SK-N-DZ (cell line): ENCODE results near the gene SMIM43.
A peak's percentile ranks its signal among the peaks of the same experiment; 100 is the strongest.
"Not testable (repeated sequence)": the region's sequence is repeated elsewhere in the genome, so short reads cannot be mapped to it uniquely, and the experiment has no call there.

ENCODE experiments used
- DNase-seq: peaks from one replicate; pipeline ENCODE4 v3.0.0-alpha.2; 2015; ENCODE audit warnings: low spot score

Gene SMIM43

DNA sequence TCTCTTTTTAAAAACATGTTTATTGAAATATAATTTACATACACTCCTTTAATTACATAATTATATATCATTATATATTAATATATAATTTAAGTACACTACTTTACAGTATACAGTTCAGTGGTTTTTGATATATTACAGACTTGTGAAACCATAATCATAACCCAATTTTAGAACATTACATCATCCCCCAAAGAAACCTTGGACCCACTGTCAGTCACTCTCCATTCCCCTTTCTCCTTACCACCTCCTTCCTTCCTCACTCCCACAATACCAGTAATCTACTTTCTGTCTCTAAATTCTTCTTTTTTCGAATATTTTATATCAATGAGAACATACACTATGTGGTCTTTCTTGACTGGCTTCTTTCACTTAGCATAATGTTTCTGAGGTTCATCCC, 18.2 kb upstream of the SMIM43 start:
- DNase-seq, result no peak

DNA sequence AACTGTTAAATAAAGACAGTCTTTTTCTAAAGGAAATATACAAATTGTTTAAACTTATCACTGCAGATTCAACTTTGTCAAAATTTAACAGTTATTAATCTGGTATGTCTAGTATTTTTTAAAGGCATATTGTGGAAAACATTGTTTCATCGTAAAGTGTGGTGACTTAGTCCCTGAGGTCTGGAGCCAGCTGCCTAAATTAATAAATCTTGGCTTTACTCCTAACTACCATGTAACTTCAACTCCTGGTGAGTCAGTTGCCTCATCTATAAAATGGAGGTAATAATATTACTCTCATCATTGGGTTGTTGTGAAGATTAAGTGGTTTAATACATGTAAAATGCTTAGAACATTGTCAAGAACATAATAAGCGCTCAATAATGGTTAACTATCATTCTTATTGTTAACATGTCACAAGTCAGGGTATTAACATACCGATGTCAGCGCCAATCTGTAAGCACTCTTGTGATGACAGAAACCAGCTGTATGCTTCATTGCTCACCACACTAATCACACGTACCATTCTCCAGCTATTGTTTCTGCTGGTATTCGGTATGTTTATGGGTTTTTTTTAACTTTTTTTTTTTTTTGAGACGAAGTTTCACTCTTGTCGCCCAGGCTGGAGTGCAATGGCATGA, 14.1 kb upstream of the SMIM43 start:
- DNase-seq, result peak; percentile 13

DNA sequence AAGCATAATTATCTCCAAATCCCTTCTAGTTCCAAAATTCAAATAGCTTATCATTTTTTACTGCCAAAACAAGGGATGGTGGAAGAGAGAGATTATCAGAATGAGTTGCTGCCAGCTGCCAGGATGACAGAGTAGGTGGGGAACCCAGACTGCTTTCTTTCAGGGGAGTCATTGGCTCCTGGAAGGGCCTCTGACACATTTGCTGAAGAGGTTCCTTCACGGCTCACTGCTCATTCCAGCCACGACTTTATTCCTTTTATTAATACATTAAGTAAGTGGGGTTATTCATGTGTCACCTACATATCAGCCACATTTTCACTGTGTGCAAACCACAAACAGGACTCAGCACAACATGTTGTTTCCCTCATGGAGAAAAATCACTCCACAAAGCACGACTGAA, 12.7 kb upstream of the SMIM43 start:
- DNase-seq, result no peak

DNA sequence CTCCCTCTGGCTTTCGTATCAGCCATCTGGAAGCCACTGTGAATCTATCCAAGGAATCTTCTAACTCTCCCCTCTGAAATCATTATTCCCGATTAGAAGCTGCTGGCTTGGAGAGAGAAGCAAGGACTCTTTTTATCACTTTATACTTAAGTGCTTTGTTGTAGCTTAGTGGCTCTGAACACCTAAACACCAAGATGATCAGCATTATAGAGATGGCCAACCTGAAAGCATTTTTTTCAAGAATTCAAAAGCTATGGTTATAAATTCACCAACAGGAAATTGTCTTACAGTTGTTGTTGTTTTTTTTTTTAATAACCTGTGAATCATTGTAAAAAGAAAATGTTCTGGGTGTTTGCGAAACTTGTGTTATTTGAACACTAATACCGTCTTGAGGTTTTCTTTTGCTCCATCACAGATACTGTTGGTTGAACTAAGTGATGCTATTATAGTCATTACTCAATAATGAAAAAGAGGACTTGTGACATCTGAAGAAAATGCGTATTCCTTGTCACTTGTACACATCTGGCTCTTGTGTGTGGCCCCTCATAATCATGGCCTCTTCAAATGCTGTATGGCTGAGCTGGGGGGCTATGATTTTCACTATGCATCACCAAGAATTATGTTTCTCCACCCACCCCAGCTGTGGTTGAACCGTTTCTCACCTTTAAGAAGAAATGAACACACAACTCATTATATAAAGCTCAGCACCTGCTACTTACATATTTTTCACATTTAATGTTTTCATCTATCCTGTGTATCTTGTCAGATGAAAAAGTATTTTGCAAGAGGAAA, 11.8 kb upstream of the SMIM43 start:
- no peak for DNase-seq

DNA sequence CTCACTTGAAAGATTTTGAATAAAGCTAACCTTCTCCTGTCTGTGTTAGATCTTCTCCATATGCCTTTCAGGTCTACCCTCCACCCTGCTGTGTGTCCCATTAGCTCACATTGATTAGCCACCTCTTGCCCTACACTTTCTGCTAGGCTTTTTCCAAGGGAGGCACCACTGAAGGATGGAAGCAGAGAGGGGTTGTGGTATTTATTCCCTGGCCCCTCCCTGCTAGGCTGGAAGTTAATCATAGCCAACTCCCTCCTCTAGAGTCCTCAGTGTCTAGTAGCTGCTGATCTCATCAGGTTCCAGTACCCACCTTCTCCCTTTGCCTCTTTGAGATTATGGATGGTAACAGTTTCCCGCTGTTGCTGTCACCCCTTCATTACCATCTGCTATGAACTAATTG, 8.9 kb upstream of the SMIM43 start:
- no peak for DNase-seq

DNA sequence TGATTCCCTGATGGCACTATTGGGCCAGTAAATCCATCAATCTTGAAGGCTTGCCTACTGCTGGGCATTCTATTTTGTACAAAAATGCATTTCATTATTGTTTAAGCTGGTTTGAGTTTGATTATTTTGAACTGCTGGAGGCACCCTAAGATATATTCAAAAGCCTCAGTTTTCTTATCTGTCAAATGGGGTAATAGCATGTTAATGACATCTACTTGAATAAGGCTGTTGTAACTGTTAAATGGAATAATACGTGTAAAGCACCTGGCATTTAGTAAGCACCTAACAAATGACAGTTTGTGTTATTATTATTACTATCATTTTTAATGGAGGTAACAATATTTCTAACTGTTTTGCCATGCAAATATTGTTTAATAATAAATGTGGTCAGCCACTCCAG, 6.9 kb upstream of the SMIM43 start:
- DNase-seq, result no peak

DNA sequence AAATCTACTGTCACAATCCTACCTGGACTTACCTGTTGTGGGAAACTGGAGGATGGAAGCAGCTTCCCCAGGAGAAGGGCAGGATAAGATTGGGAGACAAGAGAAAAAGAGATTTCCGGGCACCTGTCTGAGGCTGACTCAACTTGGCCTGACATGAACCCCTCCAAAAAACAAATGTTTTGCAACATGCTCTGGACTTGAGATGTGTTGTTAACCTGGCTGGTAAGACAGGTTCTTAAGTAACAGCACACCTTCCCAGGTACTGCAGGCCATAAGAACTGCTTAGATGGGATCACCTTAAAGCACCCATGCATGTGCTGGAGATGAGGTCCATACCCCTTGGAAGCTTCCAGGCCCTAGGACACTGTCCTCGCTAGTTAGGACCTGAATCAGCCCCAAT, 4.4 kb upstream of the SMIM43 start:
- DNase-seq, result no peak

DNA sequence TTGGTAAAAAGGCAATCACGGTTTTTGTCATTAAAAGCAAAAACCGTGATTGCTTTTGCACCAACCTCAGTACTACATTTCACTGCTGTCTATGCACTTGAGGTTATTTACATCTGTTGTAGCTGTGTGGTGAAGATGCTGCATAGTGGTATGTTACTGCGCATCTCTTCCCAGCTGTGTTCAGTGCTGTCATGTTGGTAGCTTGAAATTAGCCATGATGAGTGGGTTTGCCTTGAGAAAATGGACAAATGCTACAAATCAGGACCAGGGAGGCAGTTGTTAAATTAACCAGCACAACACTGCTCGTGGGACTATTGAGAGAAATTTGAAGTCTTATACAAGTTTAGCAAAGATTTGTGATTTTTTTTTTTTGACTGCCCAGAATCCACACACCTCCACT, 2.2 kb upstream of the SMIM43 start:
- DNase-seq, result no peak

DNA sequence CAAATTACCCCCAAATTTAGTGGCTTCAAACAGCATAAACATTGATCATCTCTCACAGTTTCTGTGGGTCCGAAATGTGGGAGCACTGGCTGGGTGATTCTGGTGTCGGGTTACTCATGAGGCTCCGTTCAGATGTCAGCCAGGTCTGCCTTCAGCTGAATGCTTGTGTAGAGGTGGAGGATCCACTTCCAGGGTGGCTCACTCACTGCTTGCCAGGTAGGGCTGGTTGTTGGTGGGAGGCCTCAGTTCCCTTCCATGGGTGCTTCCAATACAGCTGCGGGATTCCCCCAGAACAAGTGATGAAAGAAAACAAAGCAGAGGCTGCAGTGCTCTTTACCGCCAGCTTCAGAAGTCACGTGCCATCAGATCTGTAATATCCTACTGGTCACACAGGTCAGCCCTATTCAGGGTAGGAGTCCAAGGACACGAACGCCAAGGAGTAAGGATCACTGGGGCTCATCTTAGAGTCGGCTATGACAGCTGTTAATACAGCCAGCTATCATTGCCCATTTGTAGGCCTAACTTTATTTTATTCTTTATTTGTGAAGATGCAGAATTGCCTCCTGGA, 1.1 kb upstream of the SMIM43 start:
- peak; percentile 11 for DNase-seq

DNA sequence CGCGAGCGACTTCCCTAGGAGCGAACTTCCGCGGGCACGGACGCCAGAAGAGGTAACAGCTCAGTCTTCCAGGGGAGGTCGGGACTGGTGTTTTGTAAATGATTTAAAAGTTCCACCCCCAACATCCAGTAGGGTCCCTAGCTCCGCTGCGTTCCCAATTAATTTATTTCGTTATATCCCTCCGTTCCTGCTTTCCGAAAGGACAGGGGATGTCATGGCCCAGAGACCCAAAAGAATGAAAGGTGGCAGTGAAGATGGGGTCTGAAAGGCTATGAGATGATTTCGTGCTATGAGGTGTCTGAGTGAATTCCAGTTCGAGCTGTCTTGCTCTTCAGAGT, 373 bp upstream of the SMIM43 start:
- DNase-seq, result no peak

DNA sequence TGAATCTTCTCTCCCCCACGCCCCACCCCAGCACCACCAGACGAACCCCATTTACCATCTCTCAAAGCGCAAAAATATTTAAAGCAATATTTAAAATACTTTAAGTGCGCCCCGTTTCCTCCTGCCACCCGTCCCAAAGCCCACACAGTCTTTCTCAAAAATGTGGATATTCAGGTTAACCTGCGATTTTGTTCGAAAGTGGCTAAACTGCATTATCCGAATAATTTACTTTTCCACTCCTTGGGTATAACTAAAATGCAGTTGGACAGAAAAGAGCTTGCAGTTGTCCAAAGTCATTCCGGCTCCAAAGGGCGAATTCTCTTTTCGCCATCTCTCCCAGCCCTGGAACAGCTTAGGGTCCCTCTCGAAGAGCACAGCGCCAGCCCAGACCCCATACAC, 662 bp downstream of the SMIM43 start:
- no peak for DNase-seq

DNA sequence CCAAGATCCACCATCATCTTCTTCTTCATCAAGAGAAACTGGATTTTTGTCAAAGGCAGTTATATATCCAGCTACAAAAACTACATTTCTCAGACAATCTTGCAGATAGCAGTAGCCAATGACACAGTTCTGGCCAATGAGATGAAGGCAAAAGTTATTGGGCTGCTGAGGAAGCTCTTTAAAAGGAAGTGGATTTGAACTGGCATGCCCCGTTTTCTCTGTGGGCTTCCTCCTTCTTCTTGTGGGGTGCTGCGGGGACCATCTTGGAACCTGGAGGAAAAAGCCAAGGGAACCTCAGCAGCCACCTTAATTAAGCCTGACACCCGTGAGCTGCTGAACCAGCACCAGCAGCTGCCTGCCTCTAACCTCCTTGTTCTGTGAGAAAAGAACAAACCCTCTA, 4.8 kb downstream of the SMIM43 start:
- no peak for DNase-seq

DNA sequence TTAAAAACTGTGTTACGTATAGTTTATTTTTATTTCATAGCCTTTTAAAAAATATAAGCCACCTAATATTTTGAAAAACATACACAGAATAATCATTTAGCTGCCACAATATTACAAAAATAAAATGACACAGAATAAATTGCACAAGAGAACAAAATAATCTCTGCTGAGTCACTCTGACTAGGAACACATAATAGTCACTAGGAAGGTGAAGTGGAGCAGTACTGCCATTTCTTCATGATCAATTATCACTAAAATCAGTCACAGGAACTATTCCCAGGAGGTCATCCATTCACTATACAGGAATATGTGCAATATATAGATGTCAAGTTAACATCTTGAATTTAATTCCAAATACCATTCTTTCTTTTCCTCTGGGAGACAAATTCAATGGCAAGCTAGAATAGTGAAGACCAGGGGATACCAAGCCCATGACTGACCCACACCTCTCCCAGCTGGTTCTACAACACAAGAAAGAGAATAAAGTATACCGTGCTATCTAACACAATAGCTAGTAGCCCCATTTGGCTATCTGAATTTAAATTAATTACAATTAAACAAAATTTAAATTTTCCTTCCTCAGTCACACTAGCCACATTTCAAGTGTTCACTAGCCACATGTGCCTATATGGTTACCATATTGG, 5.9 kb downstream of the SMIM43 start:
- no peak for DNase-seq

DNA sequence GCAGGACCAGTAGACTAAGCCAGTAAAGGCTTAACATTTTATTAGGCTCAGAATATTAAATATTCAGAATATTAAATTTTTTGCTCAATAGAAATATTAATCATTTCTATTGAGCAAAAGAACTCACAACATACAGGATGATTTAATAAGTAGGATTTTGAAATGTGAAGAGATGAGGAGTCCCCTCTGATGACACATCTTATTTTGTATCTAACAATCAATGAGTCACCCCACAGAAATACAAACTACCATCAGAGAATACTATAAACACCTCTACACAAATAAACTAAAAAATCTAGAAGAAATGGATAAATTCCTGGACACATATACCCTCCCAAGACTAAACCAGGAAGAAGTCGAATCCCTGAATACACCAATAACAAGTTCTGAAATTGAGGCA, 12.8 kb downstream of the SMIM43 start:
- DNase-seq, result not testable (repeated sequence)

DNA sequence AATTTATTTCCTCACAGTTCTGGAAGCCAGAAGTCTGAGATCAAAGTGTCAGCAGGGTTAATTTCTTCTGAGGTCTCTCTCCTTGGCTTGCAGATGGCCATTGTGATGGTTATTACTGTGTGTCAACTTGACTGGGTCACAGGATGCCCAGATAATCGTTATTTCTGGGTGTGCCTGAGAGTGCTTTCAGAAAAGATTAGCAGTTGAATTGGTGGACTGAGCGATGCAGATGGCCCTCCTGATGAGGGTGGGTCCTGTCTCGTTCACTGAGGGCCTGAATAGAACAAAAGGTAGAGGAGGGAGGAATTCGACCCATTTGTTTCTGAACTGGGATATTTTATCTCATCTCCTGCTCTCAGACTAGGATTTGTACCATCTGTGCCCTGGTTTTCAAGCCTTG, 15.7 kb downstream of the SMIM43 start:
- DNase-seq, result no peak

DNA sequence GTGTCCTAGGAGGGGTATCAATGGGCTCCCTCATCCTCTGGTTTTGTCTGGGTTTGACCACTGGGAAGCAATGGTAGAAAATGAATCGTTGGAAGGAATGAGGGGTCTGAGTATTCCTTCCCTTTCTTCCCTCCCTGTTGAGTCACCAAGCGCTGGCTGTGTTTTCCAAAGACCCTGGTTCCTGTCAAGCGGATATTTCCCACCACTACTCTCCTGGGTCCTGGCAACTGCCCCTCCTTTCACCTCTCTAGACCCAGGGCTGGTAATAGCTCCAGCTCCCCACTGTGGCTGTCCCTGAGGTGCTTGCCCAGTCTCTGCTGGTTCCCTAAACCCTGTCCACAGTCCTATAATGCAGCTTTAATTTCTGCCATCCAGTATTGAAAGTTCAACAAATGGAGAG, 22.2 kb downstream of the SMIM43 start:
- no peak for DNase-seq

DNA sequence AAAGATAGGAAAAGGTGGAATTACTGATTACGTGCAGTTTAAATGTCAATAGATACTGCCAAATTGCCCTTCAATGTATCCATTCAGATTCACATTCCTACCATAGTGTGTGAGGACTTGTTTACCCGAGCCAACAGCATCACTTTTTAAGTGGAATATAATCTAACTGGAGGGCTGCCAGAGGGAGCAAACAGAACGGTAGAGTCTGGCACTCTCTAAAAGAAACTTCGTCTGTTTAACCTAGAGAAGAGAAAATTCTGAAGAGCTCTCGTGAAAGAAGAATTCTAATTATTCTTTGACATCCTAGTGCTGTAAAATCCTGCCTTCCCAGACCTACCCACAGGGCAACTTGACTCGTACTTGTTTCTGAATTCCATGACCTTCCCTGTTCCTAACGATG, 23.2 kb downstream of the SMIM43 start:
- DNase-seq, result no peak

DNA sequence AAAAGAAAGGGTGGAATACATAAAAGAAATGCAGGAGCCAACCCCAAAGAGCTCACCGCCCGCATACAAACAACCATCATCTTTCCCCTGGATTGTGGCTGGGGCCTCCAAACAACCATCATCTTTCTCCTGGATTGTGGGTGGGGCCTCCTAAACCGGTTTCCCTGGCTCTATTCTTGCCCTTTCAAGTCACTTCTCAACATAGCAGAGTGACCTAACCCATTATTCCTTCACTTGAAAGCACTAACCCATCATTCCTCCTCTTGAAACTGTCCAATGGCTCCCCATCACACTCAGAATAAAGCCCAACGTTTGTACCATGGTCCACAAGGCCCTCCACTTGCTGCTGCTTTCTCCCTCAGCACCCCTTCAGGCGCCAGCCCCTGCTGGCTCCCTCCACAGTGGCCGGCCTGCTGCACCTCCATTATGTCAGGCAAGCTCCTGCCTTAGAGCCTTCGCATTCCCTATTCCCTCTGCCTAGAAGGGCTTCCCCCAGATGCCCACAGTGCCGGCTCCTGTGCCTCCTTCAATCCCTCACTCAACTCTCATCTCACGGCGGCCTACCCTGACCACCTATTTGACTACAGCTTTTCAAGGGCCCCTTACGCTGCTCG, 24.1 kb downstream of the SMIM43 start:
- no peak for DNase-seq

DNA sequence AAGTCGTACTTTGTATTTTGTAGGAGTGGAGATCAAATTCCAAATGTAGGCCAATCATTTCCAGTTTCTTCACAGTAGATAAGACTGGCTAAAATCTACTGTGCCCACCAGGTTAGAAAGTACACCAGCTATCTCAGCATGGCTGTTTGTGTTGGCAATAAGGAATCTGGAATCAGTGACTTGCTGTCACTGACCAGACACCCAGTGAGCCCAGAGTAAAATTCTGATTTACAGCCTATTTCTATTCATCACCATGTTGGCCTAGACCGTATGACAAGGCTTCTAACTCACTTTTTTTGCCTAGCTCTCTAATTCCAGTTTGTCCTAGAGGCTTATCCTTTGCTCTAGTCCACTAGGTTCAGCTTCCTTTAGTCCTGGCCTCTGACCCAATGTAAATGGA, 25.4 kb downstream of the SMIM43 start:
- no peak for DNase-seq

DNA sequence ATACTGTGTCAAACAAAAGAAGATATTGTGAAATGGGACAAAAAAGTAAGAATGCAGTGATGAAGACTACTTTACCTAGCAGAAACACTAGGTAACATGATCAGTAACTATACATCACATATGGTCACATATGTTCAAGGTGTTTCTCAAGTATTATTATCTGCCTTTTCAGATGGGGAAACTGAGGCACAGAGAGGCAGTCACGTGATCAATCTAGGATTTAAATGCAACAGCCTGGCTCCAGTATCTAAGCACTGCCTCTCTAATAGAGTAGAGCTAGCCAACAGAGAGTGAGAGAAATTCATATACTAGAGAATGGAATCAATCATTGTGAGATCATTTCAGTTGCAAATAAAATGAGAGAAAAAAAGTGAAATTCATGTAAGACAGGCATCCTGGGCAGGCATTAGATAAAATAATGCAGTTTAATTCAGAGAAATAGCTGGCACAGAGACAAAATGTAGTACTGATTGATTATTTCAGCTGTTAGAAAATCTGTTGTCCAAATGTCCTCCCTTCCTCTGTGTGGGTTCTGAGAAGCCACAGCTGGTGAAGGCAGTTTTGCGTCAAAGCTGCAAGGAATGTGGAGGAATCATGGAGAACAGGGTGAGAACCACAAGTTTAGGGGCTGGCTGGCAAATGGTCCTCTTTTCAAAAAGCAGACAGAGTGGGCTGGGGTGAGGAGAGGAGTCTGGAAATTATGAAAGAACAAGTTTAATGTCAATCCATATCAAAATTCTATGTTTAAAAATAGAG, 26.0 kb downstream of the SMIM43 start:
- DNase-seq, result no peak

DNA sequence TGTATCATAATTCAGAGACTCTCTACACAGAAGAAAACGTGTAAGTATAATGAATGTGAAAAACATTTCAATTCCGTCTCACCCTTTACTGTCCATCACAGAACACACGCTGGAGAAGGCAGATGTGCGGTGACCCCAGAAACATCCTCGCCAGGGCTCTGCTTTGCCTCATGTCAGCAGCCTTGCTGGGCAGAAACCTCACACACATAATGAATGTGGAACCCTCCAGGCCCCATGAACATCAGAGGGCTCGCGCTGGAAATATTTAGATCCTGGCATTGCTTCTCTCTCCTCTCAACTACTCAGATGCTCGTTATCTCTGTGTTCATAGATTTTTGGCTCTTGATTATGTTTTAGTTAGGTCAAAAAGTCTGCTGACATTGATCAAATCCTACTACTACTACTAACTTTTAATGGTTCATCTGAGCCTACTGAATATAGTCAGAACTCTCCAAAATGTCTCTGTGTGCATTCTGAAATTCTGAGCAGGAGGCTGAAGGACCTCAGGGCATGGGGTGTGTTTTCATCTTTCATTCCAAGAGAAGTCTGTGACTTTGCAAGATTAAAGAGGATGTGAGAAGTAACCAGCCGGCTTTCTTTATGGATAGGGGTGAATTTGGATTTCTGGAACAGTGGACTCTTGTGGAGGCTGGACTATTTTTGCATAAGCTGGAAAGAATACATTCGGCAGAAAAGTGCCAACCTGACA, 27.0 kb downstream of the SMIM43 start:
- DNase-seq, result no peak
